NCI-H2196 (cell line): ENCODE results near the gene NLRP3.

ENCODE experiments used
- DNase-seq: peaks from one replicate; lab custom pipeline; 2025; ENCODE audit not compliant: unreplicated experiment; lab: John Stamatoyannopoulos, UW

The NLRP3 gene

DNA sequence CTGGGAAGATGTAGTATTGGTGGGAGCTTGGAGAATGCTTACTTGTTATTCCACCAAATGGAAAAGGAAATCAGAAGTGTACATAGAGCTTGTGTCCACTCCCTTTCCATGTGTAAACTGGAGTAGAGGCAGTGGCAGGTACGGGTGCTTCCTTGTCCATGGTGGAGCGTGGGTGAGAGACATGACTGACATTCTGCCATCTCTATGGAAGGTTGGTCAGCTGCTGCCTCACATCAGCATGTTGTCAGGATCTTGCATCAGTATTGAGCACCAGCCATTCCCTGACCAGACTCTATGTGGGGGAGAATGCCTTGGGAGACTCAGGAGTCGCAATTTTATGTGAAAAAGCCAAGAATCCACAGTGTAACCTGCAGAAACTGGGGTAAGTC lies 19.8 kb downstream of the NLRP3 start:
- DNase-seq: no peak

DNA sequence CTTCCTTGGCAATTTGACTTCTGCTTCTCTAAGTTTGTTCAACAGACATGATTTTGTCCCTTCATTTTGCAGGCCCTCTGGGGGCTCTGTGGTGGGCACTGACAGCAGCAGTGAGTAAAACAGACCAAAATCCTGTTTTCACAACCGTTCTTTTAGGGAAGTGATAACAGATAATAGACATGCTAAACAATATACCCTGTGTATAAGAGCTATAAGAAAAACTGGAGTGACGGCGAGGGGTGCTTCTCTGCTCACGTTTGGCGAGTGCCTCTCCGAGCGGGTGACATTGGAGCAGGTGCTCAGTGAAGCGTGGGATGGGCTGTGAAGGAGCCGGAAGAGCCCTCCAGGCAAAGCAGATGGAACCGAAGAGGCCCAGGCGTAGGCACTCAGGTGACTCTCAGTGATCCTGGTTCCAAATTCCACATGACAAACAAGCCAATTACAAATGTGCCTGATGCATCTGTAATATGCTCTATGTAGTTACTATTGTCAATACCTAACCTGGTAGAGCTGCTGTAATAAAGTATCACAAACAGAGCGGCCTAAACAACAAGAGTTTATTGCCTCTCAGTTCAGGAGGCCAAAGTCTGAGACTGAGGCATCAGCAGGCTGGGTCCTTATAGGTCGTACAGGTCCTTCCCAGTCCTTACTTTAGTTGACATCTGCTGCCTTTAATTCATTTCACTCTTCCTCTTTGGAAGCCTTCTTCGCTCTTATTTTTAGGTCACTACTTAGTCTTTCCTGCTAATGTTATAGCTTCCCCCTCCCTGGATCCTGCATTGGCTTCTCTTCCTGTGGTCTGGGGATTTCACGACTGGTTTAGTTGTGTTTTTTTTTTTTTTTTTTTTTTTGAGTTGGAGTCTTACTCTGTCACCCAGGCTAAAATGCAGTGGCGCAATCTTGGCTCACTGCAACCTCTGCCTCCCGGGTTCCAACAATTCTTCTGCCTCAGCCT lies 21.9 kb downstream of the NLRP3 start:
- no peak for DNase-seq

DNA sequence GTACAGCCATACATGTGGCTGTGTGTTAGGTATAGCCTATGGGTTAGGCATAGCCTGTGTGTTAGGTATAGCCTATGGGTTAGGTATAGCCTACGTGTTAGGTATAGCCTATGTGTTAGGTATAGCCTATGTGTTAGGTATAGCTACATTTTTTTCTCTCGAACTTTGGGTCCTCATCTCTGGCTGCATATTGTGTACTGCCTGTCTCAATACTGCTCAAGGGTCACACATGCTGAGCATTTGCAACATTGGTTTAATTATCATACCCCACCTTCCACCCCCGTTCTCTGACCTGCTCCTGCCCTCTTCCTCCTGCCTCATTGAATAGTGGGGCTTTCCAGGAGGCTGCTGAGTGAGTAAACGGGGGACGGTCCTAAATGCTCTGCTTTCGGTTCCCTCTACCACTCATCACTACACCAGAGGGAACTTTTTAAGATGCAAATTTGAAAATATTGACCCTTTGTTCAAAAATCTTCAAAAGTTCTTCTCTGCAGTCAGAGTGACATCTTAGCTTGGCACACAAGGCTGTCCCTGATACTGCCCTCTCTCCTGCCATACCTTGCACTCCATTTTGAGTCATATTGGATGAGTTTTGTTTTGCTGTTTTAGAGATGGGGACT lies 24.1 kb downstream of the NLRP3 start:
- no peak for DNase-seq

DNA sequence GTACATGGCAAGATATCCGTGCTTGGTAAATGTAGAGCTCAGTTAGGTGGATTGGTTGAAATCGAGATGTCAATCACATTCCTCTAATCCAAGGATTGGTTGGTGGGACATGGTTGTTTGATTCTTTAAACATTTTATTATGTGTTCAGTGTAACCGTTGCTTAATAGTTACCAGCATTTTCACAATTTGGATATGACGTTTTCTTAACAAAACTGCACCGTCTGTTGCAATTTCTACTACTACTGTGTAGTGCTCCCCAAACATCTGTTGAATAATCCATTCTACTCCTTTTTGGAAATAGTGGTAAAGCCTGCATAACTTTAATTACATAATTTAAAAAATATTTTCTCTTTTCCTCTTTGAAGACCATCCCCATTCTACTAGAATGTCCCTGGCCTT lies 25.6 kb downstream of the NLRP3 start:
- DNase-seq: no peak

DNA sequence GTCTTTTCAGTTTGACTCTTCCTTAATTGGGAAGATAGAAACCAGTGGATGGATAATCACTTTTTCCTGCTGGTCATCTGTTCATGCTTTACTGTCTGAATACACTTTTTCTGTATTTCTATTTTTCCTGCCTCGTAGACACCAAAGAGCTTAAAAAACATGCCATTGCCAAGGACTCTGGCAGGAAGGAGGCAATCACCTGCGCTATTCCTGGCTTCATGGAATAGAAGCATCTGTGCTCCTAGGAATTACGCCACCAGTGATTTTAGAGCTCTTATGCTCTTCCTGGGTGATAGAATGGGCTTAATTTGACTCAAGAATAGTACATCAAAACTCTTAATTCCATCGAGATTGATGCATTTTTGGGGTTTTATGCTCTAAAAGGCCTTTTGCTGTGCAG lies 26.2 kb downstream of the NLRP3 start:
- DNase-seq: no peak

DNA sequence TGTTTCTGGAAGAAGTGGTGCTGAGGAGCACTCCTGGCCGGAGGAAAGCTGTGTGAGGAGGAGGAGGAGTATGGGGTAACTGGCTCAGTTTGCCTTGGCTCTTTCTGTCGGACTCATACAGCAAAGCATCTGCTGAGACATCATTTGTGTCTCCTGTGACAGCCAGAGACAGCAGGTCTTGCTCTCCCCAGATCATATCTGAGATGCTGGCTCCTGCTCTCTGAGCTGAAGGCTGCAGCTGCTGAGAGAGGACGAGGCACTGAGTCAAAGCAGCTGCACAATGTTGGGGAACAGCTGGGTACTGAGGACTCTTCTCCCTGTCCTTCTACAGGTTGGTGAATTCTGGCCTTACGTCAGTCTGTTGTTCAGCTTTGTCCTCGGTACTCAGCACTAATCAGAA lies 27.7 kb downstream of the NLRP3 start:
- DNase-seq: no peak

DNA sequence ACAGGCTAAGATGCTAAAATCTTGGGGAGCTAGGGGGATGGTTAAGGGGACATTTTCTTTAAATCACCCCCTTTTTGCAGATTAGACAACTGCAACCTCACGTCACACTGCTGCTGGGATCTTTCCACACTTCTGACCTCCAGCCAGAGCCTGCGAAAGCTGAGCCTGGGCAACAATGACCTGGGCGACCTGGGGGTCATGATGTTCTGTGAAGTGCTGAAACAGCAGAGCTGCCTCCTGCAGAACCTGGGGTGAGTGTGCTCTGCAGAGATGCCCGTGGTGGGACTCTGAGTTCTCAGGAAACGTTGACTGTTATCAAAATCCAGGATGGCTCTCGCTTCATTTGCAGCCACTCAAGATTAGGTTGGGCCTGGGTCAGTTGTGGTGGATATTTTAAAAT lies 28.6 kb downstream of the NLRP3 start:
- no peak for DNase-seq

DNA sequence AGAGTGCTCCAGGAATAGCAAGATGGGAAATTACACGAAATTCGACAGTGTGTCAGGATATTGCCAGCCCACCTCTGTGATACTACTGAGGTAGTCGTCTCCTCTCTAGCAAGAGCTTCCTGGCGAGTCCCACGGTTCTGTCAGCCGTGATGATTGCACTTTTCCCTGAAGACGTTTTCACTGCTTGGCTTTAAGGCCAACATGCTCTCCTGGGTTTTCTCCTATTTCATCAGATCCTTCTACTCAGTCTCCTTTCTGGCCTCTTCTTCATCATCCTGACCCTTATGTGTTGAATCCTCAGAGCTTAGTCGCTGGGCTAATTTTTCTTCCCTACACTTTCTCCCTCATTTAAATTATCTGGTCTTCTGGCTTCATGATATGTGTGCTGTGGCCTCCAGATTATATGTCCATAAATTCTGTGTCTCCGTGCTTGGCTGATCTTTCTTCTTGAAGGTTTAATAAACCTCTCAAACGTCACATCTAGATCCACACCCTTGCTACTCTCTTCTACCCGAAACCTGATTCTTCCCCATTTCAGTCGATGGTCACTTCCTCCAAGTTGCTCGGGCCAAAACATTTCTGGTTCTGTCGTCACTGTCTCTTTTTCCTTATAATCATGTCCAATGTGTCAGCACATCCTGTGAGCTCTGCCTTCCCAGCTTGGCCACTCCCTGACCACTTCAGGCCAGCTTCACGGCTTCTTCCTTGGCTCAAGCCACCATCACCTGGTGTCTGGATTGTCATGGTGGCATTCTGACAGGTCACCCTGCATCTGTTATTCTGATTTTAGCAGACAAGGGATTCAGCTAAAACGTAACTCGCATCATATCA lies 29.8 kb downstream of the NLRP3 start:
- no peak for DNase-seq

DNA sequence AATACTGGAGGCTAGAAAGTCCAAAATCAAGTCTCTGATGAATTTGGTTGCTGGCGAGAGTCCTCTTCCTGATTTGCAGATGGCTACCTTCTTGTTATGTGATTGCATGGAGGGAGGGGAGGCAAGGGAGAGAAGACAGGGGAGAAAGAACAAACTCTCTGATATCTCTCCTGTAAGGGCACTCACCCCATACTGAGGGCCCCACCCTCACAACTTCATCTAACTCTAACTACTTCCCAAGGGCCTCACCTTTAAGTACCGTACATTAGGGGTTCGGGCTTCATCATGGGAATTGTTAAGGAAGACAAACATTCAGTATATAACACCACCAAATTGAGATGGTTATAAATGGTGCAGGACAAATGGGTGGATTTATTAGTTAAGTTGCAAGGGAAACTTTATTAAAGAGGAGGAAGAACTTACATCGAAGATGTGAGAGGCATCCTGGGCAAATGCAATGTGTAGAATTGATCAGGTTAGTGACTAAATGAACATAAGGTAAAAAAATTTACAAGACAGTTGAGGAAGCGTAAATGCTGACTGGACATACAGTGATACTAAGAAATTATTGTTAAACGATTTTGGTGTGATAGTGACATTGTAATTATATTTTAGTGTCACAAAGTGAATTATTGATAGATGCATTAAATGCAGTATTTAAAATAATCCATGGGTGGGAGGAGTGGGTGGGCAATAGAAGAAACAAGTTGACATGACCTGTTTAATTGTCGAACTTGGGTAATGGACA lies 31.4 kb downstream of the NLRP3 start:
- no peak for DNase-seq

DNA sequence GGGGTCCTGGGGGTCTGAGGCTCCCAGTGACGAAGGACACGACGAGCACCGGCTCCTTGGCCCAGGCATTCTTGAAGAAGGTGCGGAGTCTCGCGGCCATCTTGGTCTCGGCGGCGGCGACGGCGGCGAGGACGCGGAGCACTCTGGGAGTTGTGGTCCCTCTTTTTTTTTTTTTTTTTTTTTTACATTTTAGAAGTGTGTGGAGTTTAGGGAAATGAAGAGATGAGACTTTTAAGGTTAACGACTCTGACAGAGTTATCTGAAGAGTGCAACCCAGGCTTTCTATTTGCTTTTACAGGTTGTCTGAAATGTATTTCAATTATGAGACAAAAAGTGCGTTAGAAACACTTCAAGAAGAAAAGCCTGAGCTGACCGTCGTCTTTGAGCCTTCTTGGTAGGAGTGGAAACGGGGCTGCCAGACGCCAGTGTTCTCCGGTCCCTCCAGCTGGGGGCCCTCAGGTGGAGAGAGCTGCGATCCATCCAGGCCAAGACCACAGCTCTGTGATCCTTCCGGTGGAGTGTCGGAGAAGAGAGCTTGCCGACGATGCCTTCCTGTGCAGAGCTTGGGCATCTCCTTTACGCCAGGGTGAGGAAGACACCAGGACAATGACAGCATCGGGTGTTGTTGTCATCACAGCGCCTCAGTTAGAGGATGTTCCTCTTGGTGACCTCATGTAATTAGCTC lies 32.3 kb downstream of the NLRP3 start:
- DNase-seq: peak; percentile 2

DNA sequence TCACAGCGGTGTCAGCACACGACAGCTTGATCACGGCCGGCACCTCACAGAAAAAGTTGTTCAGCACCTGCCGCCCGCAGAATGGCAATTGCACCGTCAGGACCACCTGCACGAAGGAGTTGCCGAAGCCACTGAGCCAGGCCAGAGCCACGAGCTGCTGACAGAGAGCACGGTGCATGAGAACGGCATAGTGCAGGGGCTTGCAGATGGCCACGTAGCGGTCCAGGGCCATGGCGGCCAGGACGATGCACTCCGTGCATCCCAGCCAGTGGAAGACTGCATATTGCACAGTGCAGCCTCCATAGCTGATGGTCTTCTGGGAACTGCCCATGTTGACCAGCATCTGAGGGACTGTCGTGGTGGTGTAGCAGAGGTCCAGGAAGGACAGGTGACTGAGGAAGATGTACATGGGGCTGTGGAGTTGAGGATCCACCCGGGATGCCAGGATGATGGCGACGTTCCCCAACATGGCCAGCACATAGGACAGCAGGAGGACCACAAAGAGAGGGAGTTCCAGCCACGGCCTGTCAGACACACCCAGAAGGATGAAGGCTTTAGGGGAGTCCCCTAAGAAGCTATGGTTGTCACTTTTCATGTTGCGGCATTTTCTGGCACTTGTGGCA lies 35.5 kb downstream of the NLRP3 start:
- no peak for DNase-seq

DNA sequence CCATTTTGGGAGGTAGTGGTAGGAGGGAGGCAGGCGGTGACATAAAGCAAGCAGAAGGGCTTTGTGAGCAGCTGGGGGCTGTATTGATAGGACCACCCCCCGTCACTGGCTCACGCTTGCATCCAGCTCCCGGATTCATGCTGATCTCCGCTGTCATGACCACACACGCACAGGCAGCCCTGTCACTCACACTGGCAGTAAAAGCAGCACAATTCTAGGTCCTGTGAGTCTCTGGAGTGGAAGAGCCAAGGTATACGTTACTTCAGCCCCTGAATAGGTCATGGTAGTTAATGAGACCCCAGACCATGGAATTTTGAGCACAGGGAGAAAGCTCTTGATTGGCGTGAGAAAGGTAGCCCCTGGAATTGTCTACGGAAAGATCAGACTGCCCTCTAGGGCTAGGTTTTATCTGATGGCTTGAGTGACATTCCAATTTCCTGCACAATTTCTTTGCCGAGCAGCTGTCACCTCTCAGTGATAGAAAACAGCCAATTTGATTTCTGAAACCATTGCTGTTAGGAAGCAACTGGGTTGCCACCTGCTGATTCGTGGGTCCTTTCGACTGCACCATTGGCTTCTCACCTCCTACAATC lies 36.6 kb downstream of the NLRP3 start:
- no peak for DNase-seq

DNA sequence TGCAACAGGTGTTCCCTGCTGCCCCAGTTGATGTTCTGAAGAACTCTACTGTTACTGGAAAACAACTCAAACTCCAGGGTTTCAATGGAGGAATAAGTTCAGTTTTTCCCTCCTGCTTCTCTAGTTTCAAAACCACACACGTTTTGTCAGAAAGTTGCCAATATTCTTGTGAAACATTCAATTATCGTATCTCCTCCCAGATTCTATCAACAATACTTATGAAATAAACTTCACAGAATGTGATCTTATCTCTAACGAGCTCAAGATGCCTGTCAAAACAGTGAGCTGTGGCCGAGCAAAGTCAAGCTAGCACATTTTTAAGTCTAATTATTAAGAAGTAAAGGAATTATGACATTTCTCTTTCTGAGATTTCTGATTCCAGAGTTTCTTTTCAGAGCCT lies 37.3 kb downstream of the NLRP3 start:
- no peak for DNase-seq

DNA sequence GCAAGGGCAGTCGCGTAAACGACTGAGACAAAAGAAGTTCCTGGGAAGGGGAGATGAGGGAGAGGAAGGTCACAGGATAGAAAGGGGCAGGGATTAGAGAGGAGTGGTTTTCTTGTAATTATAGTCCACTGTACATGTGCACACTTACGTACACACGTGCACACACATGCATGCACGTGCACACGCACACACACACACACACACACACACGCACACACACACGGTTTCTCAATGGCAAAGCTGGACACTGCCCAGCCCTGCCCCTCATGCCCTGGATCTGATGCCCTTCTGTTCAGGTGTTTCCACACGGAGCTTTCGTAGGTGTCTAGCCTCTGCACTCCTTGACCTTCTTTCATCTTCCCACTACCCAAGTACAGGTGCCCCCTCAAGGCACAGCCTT lies 38.0 kb downstream of the NLRP3 start:
- no peak for DNase-seq

DNA sequence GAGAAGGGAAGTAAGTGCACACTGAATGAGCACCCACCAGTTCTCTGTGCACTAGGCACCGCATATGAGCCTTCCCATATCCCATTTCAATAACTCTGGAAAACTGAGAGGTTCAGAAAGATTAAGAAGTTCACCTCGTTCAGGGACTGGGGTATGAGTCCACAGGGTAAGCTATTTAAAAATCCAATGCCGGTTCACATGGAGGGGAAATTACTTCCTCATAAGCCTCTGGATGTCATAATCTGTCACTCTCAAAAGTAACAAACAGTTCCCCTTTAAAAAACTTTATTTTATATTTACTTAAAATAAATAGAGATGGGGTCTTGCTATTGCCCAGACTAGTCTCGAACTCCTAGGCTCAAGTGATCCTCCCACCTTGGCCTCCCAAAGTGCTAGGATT lies 40.0 kb downstream of the NLRP3 start:
- no peak for DNase-seq

DNA sequence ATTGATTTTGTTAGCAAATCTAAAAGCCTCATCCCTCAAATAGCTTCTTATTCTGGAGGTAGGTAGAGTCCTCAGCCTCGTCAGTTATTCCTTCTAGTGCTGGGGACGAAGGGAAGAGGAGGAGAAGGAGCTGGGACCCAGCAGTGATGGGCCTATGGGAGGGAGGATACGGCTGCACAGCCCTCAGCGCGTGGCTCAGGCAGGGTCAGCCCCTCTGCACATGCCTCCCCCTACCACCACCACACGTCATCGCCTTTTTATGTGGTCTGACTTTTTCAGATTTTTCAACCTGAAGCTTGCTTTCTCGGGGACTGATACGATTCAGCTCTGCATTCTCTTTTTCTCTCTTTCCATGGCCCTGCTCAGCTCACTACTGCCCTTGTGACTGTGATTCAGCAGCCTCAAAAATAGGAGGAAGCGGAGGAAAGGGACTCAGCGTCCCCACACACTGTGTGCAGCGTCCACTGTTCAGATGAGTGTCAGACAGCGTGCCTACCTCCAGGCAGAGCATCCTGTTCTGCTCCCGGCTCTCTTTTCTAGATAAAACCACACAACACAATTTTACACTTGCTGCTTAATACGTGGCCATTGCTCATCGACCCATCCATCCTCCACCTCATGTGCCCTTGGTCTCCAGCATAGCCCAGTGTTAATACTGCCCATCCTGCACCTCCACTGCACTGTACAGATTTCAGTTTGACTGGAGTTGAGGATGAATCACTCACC lies 41.1 kb downstream of the NLRP3 start:
- no peak for DNase-seq

DNA sequence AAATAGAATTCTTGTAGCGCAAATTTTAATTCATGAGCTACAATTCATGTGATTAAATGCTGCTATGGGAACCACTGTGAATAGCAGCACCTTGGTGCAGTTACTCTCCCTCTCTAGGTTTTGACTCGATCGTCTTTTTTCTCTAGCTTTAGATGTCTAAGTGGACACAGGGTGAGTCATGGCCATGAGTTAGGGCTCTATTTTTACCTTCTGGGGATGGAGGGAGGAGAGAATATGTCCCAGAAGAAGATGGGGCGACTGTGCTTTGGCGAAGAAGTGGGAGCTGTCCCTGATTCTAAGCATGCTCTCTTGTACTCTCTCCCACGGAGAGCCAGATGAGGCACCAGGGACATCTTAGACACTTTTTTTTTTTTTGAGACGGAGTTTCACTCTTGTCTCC lies 43.5 kb downstream of the NLRP3 start:
- DNase-seq: no peak

DNA sequence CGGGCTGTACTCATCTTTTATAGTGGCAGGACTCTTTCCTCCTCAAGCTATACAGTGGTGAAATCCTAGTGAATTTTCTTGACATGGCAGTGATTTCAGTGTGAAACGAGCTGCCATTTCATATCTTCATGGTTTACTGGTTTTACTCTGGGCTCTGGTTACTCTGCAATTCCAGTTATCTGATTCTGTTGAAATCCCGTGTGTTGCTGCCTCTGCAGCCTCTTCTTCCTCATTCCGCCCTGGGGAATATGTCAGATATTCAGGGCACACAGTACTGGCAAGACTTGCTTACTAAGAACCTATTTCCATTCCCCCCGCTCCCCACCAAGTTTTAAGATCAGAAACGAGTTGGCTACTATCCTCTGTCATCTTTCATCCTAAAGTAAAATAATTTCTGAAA lies 49.8 kb downstream of the NLRP3 start:
- DNase-seq: no peak

DNA sequence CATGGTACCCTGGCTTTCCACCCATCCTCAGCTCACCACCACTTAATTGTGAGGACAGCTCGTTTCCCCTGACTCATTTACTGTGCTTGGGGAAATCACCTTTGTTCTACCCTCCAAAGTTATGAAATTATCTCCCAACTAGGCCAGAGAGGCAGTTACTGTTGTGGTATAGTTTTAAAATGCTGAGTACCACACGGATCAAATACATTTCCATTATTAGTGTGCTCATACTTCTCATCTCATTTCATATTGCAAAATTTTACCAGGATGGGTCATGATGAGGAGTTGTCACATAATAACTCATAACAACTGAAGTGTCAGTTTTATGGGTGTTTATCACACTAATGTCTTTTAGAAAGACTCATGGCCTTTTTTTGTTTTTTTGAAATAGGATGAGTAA lies 51.2 kb downstream of the NLRP3 start:
- DNase-seq: no peak
